A673 (cell line): ENCODE data around the gene LXN. TPM values are rescaled to one million over a fixed set of nuclear protein-coding genes. Genes with fewer than 3 reads are reported as not detected.

Source experiments
- Bru-seq: library from RNA; stranded (reverse); fragments of 400-500 nt; gene quantifications from one replicate; lab custom pipeline; 2021; lab: Mats Ljungman, UMichigan
- BruChase-seq, 2 experiments: library from RNA; stranded (reverse); fragments of 400-500 nt; gene quantifications; one replicate each; lab custom pipeline; 2021; lab: Mats Ljungman, UMichigan
- BruUV-seq: library from RNA; stranded (reverse); fragments of 400-500 nt; replicated peaks from 2 replicates; lab custom pipeline; 2021; lab: Mats Ljungman, UMichigan
- CTCF ChIA-PET: fragments of 300-600 bp; sonication (Branson Sonifier 250); formaldehyde crosslinking; loops from one replicate; lab custom pipeline; 2022; ENCODE audit warnings: antibody characterized with exemption; lab: Charles Lee
- POLR2A ChIA-PET: fragments of 300-600 bp; sonication (Branson Sonifier 250); formaldehyde crosslinking; loops from one replicate; lab custom pipeline; 2022; ENCODE audit warnings: antibody characterized with exemption; ENCODE audit not compliant: low non-redundant PET; lab: Charles Lee
- DNase-seq: peaks from one replicate; pipeline ENCODE4 v3.0.0-alpha.2; 2015; ENCODE audit warnings: low spot score
- H3K27ac ChIP-seq: fragments of 200-600 bp; sonication (generic); 2 replicates; pipeline ENCODE4 v1.5.1; 2016; ENCODE audit warnings: mixed run types, low read depth, mild to moderate bottlenecking, mixed read lengths, antibody characterized with exemption, low read length; ENCODE audit not compliant: poor library complexity, severe bottlenecking
- H3K27me3 ChIP-seq: fragments of 200-600 bp; sonication (generic); replicated peaks from 2 replicates; pipeline ENCODE4 v1.6.1; 2017; ENCODE audit warnings: mixed run types, low read depth, mild to moderate bottlenecking, mixed read lengths, antibody characterized with exemption, low read length; ENCODE audit not compliant: insufficient read depth, poor library complexity
- H3K36me3 ChIP-seq: fragments of 200-600 bp; sonication (generic); 2 replicates; pipeline ENCODE4 v1.6.1; 2016; ENCODE audit warnings: mixed run types, mild to moderate bottlenecking, mixed read lengths, antibody characterized with exemption, low read length; ENCODE audit not compliant: insufficient read depth, poor library complexity, severe bottlenecking
- H3K4me1 ChIP-seq: fragments of 200-600 bp; sonication (generic); 2 replicates; pipeline ENCODE4 v1.6.1; 2017; ENCODE audit warnings: mixed run types, mild to moderate bottlenecking, mixed read lengths, antibody characterized with exemption, low read length; ENCODE audit not compliant: insufficient read depth, poor library complexity, severe bottlenecking
- H3K4me3 ChIP-seq: fragments of 200-600 bp; sonication (generic); 2 replicates; pipeline ENCODE4 v1.5.1; 2016; ENCODE audit warnings: low read depth, mixed run types, mild to moderate bottlenecking, mixed read lengths, low read length; ENCODE audit not compliant: poor library complexity, severe bottlenecking
- H3K9me3 ChIP-seq: fragments of 200-600 bp; sonication (generic); 2 replicates; pipeline ENCODE4 v1.6.1; 2016; ENCODE audit warnings: mixed run types, low read depth, mild to moderate bottlenecking, mixed read lengths, antibody characterized with exemption, low read length; ENCODE audit not compliant: poor library complexity, severe bottlenecking
- EZH2 ChIP-seq: fragments of 200-600 bp; sonication (generic); IDR thresholded peaks from 2 replicates; pipeline ENCODE4 v1.6.1; 2017; ENCODE audit warnings: borderline replicate concordance, low read depth, mild to moderate bottlenecking, mixed read lengths, antibody characterized with exemption, low read length; ENCODE audit not compliant: poor library complexity, severe bottlenecking
- intact Hi-C: fragments of 100-400 bp; cut with micrococcal nuclease; formaldehyde crosslinking; loops from one replicate; pipeline ENCODE4 v1.10.0; 2022; ENCODE audit not compliant: unreplicated experiment
- long read RNA-seq: library from polyadenylated mRNA; stranded (forward); transcript quantifications from one replicate; pipeline ENCODE4 v2.0.0, GENCODE V29; 2022
- total RNA-seq: library from RNA; stranded (reverse); gene quantifications from 2 replicates; pipeline ENCODE4 v1.2.3, GENCODE V29; 2021
- TF ChIP-seq, protein P1 (sequence below): fragments of 300-800, 200-600 bp; sonication (generic); conservative IDR thresholded peaks from 2 replicates; pipeline ENCODE4 v1.5.1; 2017; ENCODE audit warnings: low read depth, mild to moderate bottlenecking, antibody characterized with exemption, low read length, moderate library complexity, mixed read lengths

LXN gene, protein sequence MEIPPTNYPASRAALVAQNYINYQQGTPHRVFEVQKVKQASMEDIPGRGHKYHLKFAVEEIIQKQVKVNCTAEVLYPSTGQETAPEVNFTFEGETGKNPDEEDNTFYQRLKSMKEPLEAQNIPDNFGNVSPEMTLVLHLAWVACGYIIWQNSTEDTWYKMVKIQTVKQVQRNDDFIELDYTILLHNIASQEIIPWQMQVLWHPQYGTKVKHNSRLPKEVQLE
- total RNA-seq (3.5 and 4.5 TPM in 2 replicates), Bru-seq, nascent RNA (percentile 50 among the genes with signal in this experiment), BruChase-seq, experiment 1, labeled RNA remaining after a 2-hour chase (percentile 27 among the genes with signal in this experiment), BruChase-seq, experiment 2, labeled RNA remaining after a 6-hour chase (percentile 36 among the genes with signal in this experiment)
- long read RNA-seq, transcript LXN-201 (6 exons, 1,116 nt): major isoform, 6 of 10 reads
- long read RNA-seq, partial matches to known transcripts: 1 of 10 reads
- long read RNA-seq, other reads (novel, unspliced or antisense): 3 of 10 reads

DNA sequence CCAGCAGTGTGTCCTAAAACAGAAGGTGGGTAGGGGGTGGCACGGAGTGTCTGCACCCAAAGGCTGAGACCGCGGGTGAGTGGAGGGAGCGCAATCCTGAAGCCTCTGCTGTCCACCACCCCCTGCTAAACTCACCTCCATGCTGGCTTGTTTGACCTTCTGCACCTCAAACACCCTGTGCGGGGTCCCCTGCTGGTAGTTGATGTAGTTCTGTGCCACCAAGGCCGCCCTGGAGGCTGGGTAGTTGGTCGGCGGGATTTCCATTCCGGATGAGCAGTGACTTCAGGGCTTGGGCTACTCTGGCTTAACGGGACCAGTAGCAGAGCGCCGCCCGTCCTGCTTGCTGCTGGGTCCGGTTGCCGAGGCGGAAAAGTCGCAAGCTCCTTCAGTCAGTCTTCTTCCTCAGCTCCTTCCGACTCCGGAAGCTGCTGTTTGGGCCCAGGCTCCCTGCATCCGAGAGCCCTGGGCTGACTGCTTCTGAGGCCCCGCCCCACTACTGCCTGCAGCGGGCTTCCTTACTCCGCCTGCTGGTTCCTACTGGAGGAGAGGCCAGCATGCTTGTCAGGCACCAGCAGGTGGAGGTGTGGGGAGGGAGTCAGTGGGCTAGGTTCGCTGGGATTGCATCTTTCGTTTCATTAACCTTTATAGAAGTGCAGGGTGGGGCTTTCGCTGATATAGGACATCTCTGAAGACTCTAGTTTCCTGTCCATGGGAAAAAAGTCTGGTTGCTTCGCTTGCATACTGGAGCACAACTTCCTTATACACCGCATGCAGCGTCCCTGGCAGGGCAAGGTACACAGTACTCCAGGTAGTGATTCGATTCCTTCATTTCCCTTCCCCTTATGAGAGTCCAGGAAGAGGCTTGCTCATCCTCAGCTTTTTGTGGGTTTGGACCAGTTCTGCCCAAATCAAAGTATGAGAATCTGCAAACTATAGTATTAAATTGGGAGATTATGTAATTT, at the start of gene LXN:
Gene LXN, minus strand, starts transcription at position 434 of the 962 bp plus-strand sequence. Its CDS starts 170 bp downstream, at position 264.
- intact Hi-C loops: no loop called here
- ChIA-PET CTCF (no interaction called here), POLR2A (no interaction called here)
- TF ChIP-seq, protein P1, sequence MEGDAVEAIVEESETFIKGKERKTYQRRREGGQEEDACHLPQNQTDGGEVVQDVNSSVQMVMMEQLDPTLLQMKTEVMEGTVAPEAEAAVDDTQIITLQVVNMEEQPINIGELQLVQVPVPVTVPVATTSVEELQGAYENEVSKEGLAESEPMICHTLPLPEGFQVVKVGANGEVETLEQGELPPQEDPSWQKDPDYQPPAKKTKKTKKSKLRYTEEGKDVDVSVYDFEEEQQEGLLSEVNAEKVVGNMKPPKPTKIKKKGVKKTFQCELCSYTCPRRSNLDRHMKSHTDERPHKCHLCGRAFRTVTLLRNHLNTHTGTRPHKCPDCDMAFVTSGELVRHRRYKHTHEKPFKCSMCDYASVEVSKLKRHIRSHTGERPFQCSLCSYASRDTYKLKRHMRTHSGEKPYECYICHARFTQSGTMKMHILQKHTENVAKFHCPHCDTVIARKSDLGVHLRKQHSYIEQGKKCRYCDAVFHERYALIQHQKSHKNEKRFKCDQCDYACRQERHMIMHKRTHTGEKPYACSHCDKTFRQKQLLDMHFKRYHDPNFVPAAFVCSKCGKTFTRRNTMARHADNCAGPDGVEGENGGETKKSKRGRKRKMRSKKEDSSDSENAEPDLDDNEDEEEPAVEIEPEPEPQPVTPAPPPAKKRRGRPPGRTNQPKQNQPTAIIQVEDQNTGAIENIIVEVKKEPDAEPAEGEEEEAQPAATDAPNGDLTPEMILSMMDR: peak; percentile 59
- no peak for TF ChIP-seq EZH2
- Histone ChIP-seq H3K36me3 (peaks cover under 1% of the 10 kb centered on the region), H3K4me3 (peak within 1 kb of the TSS; percentile 40), H3K27me3 (no peaks in the 10 kb centered on the region), H3K9me3 (no peaks in the 10 kb centered on the region), H3K4me1 (no peaks in the 10 kb centered on the region), H3K27ac (peak within 1 kb of the TSS; percentile 9)
- peak; percentile 80 for DNase-seq
- BruUV-seq: no TSS peak

DNA sequence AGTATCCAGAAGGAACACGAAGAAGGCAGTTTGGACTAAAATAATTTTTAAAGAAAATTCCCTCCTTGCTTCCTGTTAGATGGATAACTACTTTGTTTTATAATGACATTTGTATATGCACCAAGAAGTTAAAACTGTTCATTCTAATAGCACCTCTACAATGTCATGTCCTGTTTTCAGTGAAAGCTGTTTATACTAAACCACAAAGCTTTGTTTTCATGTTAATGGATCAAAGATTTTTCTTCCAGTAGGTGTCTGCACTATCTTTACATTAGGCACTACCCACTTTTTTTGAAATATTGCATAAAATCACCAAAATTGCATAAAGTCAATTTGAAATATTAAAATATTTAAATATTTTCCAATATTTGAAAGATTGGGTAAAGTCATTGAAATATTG, 49.7 kb upstream of the LXN start:
- Histone ChIP-seq H3K36me3 (no peaks in the 10 kb centered on the region), H3K27ac (no peak overlapping the region), H3K4me1 (peaks cover 3% of the 10 kb centered on the region), H3K9me3 (no peaks in the 10 kb centered on the region), H3K4me3 (no peak overlapping the region), H3K27me3 (no peaks in the 10 kb centered on the region)
- TF ChIP-seq, protein P1: no peak
- TF ChIP-seq EZH2: no peak
- no TSS peak for BruUV-seq
- POLR2A ChIA-PET: interaction anchor here (0.7 kb wide), 1 partner anchor 12 kb away, joined by 6 read pairs; no protein-coding TSS in a partner anchor
- CTCF ChIA-PET: no interaction called here
- no peak for DNase-seq
- intact Hi-C loops: no loop called here

GRCh38 chr3:158718490-158719170, 46.2 kb upstream of the LXN start:
- Histone ChIP-seq H3K4me3 (no peak overlapping the region), H3K36me3 (no peaks in the 10 kb centered on the region), H3K27ac (no peak overlapping the region), H3K9me3 (no peaks in the 10 kb centered on the region), H3K27me3 (no peaks in the 10 kb centered on the region), H3K4me1 (peaks cover 3% of the 10 kb centered on the region)
- TF ChIP-seq, protein P1: no peak
- no peak for TF ChIP-seq EZH2
- intact Hi-C loops: no loop called here
- CTCF ChIA-PET: no interaction called here
- DNase-seq: no peak
- no TSS peak for BruUV-seq
- POLR2A ChIA-PET: no interaction called here
